ENCODE results near the gene OR4K15.
"Not testable (repeated sequence)": the region's sequence is repeated elsewhere in the genome, so short reads cannot be mapped to it uniquely, and the experiment has no call there.

Gene OR4K15, protein sequence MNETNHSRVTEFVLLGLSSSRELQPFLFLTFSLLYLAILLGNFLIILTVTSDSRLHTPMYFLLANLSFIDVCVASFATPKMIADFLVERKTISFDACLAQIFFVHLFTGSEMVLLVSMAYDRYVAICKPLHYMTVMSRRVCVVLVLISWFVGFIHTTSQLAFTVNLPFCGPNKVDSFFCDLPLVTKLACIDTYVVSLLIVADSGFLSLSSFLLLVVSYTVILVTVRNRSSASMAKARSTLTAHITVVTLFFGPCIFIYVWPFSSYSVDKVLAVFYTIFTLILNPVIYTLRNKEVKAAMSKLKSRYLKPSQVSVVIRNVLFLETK

DNA sequence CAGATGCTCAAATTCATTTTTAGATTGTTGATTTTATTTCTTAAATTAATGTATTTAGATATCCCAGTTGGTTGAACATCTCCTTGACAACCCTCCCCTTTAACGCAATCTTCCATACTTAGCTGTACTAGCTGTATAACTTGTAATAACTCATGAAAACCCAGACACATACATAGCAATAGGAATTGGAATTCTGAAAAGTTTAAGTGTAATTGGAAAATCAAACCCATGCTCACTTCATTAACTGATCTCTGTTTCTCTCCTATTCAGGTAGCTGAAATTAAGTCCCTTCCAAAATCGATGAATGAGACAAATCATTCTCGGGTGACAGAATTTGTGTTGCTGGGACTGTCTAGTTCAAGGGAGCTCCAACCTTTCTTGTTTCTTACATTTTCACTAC, at the start of gene OR4K15:
Gene OR4K15, plus strand, starts transcription at position 301 of the 400 bp plus-strand sequence. Its CDS starts 0 bp downstream, at position 301.
- H3K4me3 ChIP-seq (ENCODE audit: low read depth, low read length) = no peak within 1 kb of the TSS
- no peak for DNase-seq (ENCODE audit: low read depth)

DNA sequence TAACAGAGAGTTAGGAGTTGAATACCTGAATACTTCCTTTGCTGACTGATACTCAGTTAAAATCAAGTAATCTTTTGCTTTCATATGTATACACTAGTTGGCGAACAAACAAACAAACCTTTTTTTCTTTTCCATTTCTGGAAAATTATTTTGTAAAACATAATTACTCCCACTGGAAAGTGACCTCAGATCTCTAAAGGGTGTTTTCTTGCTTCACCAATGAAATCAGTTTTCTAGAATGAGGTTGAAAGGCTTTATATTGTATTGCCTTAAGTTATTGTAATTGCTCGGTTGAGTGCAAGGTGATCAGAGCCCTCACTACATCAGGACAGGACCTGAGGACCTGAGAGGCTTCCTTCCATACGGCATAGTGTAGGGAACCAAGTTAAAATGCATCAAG, 44.8 kb upstream of the OR4K15 start, which contains the start of gene OR4K1:
Gene OR4K1, plus strand, starts transcription at position 301 of the 400 bp plus-strand sequence. CDS start 4,750 bp downstream, outside the sequence.
- no peak for DNase-seq (ENCODE audit: low read depth)
- no peak within 1 kb of the TSS for H3K4me3 ChIP-seq (ENCODE audit: low read depth, low read length)

DNA sequence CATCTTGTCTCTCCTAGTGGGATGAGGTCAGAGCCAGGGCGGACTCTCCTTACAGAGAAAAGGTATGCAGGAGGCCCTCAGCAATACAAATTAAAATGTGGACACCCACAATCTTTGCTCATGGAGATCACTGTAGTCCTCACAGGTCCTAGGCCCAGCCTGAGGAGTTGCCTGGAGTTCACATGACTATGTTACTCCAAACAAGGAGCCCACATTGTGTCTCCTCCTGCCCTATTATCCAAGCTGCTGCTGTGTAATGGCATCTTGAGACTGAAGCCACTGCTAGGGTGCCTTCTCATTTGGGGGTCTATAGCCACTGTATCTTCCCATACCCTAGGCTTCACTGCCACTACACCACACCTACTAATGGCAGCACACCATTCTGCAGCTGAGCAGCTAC, 33.7 kb upstream of the OR4K15 start:
- no peak for DNase-seq (ENCODE audit: low read depth)
- no peak overlapping the region for H3K4me3 ChIP-seq (ENCODE audit: low read depth, low read length)

DNA sequence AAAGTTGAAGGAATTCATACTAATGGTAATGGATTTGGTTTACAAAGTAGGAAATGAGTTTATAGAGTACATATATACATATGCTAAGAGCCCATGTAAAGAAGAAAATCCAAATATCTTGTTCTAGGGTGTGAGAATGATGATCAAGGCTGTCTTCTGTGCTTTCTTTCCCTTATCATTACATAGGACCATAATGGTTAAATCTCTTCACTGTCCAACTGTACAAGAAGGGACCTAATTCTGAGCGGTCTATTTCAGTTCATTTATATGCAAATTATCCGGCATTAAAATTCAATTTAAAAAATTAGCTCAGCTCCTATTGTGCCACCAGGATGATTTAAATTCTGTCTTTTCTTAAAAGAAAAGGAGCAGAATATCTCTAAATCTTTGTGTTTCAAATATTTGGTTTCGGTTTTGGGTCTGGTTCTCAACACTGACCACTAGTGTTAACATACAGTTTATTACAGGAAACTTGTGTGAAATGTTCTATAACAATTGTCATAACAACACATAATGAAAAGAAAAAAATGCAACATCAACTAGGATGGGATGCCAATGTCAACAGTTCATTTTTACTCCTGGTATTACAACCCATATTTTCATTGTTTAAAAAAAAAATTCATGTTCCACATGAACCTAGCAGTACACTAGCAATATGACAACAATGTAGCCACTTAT, 27.8 kb upstream of the OR4K15 start:
- no peak for DNase-seq (ENCODE audit: low read depth)
- no peak overlapping the region for H3K4me3 ChIP-seq (ENCODE audit: low read depth, low read length)

DNA sequence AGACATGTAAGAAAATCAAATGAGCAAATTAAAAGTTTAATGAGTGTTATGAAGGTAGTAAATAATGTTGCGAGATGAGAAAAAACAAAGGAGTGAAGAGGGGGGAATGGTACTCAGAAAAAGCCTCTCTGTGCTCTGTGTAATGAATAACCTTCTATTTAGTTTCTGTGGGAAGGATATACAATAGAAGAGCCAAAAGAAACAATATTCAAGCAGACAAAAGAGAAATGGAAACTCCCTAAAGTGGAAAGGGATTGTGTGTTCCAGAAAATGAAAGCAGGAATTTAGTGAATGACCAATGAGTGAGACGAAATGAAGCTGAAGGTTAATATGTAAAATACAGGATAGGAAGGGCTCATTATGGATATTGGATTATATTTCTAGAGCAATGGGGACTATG, 26.2 kb upstream of the OR4K15 start:
- no peak for DNase-seq (ENCODE audit: low read depth)
- H3K4me3 ChIP-seq (ENCODE audit: low read depth, low read length) = no peak overlapping the region

DNA sequence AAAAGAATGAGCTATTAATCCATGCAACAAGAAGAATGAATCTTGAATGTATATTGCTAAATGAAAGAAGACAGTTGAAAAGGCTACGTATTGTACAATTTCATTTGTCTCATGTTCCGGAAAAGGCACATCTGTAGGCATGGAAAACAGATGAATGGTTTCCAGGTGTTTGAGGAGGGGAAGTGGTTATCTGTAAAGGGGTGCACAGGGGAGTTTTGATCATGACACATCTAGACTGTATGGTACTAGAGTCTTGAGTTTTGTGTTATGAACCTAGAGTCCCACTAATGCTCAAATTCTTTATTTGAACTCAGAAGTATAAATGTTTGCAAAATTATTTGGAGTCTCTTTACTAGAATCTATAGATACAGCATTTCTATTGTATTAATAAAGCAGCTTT, 5.7 kb upstream of the OR4K15 start:
- DNase-seq (ENCODE audit: low read depth); H3K4me3 ChIP-seq (ENCODE audit: low read depth, low read length): not testable (repeated sequence)

DNA sequence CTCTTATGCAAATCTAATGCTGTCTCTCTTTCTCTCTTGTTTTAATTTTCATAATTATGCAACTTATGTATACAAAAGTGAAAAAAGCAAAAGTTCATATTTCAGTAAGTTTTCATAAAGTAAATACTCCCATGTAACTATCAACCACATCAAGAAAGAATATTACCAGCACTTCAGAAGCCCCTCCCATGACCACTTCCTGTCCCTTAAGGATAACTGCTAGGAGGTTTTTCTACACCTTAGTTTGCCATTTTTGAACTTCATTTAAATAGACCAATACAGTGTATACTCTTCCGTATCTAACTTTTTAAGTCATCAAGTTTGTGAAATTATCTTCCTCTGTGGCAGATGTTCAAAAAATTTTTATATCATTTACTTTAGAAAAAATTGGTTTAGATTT, 547 bp upstream of the OR4K15 start:
- H3K4me3 ChIP-seq (ENCODE audit: low read depth, low read length) = no peak overlapping the region
- DNase-seq (ENCODE audit: low read depth) = no peak

DNA sequence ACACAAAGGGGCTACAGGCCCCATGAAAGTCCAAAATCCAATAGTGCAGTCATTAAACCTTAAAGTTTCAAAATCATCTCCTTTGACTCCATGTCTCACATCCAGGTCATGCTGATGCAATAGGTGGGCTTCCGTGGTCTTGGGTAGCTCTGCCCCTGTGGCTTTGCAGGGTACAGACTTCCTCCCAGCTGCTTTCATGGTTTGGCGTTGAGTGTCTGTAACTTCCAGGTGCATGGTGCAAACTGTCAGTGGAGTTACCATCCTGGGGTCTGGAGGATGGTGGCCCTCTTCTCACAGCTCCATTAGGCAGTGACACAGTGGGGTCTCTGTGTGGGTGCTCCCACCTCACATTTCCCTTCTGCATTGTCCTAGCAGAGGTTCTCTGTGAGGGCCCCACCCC, 18.0 kb downstream of the OR4K15 start:
- DNase-seq (ENCODE audit: low read depth) = no peak

DNA sequence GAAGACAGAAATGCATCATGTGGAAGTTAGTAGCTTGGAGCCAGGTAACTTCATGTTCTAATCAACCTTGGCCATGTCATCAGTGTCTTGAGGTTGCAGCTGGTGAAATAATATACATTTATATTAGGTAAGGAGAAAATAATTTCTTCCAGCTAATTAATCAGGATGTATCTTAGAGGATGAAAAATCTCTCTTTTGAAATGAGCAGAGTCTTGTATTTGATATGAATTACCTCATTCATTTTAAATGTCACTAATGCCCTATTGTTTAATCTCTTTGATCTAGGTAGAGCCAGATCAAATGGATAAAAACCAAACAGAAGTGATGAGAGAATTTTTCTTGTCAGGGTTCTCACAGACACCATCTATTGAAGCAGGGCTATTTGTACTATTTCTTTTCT, 26.5 kb downstream of the OR4K15 start, which contains the start of gene OR4Q2:
Gene OR4Q2, plus strand, starts transcription at position 301 of the 400 bp plus-strand sequence.
- DNase-seq (ENCODE audit: low read depth) = no peak
- no peak within 1 kb of the TSS for H3K4me3 ChIP-seq (ENCODE audit: low read depth, low read length)

More for the DNA sequence above, 18.0 kb downstream of the OR4K15 start:
- H3K4me3 ChIP-seq (ENCODE audit: low read depth, low read length) = no peak overlapping the region

DNA sequence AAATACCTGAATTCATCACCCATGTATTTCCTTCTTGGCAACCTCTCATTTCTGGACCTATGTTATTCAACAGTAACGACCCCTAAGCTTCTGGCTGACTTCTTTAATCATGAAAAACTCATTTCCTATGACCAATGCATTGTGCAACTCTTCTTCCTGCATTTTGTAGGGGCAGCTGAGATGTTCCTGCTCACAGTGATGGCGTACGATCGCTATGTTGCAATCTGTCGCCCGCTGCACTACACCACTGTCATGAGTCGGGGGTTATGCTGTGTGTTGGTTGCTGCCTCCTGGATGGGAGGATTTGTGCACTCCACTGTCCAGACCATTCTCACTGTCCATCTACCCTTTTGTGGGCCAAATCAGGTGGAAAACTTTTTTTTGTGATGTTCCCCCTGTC, 26.9 kb downstream of the OR4K15 start:
- DNase-seq (ENCODE audit: low read depth) = no peak
- H3K4me3 ChIP-seq (ENCODE audit: low read depth, low read length) = no peak overlapping the region

DNA sequence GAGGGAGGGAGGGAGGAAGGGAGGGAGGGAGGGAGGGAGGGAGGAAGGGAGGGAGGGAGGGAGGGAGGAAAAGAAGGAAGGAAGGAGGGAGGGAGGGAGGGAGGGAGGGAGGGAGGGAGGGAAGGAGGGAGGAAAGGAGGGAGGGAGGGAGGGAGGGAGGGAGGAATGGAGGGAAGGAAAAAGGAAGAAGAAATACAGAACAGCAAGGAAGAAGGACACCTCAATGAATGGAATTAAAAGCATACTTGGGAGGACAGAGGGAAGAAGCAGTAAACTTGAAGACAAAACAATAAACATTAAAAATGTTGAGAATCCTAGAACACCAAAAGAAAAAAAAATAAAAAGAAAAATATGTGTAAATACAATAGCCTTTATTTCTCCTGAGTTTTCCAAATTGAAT, 32.8 kb downstream of the OR4K15 start:
- no peak for DNase-seq (ENCODE audit: low read depth)
- H3K4me3 ChIP-seq (ENCODE audit: low read depth, low read length) = no peak overlapping the region

DNA sequence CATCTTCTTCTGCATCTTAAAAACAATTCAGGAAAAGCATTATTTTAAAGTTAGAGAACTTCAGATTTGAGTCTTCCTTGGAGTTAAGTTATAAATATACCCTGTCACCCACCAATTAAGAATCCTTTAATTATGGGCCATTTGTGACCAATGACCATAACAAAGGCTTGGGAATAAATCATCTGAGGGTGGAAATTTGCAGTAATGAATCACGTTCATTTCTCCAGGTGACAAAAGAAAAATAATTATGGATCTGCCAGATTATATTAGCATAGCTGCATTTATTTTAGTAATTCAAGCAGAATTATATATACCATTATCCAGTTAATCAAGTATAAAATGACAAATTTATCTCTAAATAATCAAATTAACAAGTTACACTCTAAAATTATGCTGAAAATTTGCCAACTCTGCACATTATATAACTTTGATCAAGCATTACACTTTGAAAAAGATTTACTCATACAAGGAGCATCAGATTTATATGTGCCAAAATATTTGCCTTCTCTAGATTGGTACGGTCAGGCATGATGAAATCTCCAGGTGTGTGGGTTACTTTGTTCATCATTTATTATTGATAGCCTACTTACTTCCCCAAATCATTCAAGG, 44.0 kb downstream of the OR4K15 start, which contains the start of gene OR4K14:
Gene OR4K14, minus strand, starts transcription at position 51 of the 609 bp plus-strand sequence. CDS start 4,114 bp downstream, outside the sequence.
- no peak for DNase-seq (ENCODE audit: low read depth)
- no peak within 1 kb of the TSS for H3K4me3 ChIP-seq (ENCODE audit: low read depth, low read length)
